Vagina (tissue), 2 donors: ENCODE results near the gene USP32.

ENCODE experiments used
- POLR2A ChIP-seq, 2 donors: fragments of 450-650 bp; IDR thresholded peaks; one replicate each; pipeline ENCODE4 v1.6.1; 2017; ENCODE audit warnings: antibody characterized with exemption in 2 of 2, mild to moderate bottlenecking in 2 of 2, moderate library complexity in 2 of 2
- POLR2AphosphoS5 ChIP-seq, 2 donors: sonication (generic); formaldehyde crosslinking; IDR thresholded peaks; one replicate each; pipeline ENCODE4 v1.9.0; 2017; ENCODE audit warnings: antibody characterized with exemption in 2 of 2, mild to moderate bottlenecking in 2 of 2, low read depth in 1 of 2; ENCODE audit not compliant: insufficient read depth in 1 of 2
- TF ChIP-seq, protein P1 (sequence below), 3 experiments: fragments of 450-650 bp in 2 of 3; fragments of 200-600 bp in 1 of 3; sonication (generic) in 1 of 3; IDR thresholded peaks; one replicate each; pipeline ENCODE4 v1.5.1; 2017 to 2019; ENCODE audit warnings: antibody characterized with exemption in 3 of 3, mild to moderate bottlenecking in 2 of 3, moderate library complexity in 2 of 3

DNA sequence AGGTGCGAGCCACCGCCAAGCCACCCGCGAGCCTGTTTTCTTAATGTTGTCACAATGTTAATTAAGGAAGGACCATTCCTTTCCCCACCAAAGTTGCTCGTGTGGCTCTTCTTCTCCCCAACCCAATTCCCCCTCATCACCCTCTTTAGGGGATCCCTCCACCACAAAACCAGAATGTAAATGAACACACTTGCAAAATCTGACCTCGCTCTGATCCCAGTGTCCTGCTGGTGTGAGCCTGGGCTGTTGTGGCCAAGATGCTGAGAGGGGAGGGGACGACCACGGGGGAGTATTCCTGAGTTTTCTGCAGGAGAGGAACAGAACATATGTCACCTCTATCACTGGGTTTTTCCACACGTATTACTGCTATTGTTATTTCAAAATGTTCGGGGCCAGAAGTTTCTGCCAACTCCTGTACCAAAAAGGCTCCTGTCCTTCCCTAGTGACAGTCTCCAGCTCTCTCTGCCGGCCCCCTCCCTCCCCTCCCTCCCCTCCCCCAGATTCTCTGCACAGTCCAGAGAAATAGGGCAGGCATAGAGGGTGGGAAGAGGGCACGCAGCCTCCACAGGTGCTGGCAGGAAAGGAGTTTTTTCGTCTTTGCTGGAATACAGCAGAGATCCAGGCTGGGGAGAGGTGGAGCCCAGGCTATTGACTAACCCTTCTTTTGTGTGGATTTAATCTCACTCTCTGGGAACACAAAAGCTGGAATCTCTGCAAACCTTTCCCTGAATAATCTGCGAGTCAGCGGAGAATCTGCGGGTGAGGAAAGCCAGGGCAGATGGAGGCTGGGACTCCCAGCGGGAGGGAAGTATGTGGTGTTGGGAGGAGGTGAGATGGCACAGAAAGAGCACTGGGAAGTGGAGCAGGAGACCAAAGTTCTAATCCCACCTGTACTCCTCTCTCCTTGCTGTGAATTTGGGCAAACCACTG lies 246.7 kb downstream of the USP32 start:
- TF ChIP-seq, protein P1, sequence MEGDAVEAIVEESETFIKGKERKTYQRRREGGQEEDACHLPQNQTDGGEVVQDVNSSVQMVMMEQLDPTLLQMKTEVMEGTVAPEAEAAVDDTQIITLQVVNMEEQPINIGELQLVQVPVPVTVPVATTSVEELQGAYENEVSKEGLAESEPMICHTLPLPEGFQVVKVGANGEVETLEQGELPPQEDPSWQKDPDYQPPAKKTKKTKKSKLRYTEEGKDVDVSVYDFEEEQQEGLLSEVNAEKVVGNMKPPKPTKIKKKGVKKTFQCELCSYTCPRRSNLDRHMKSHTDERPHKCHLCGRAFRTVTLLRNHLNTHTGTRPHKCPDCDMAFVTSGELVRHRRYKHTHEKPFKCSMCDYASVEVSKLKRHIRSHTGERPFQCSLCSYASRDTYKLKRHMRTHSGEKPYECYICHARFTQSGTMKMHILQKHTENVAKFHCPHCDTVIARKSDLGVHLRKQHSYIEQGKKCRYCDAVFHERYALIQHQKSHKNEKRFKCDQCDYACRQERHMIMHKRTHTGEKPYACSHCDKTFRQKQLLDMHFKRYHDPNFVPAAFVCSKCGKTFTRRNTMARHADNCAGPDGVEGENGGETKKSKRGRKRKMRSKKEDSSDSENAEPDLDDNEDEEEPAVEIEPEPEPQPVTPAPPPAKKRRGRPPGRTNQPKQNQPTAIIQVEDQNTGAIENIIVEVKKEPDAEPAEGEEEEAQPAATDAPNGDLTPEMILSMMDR (IDR thresholded peaks at IDR 0.05), result no peak
- TF ChIP-seq POLR2A (IDR thresholded peaks at IDR 0.05) (no peak), POLR2AphosphoS5 (IDR thresholded peaks at IDR 0.05; ENCODE audit: insufficient read depth in 1 of 2, low read depth in 1 of 2) (no peak)
